DMS153 treated with DMSO at 0.1 percent for 48 hours (cell line): Measurements from ENCODE around the gene HSD17B10.
"Not testable (repeated sequence)": the region's sequence is repeated elsewhere in the genome, so short reads cannot be mapped to it uniquely, and the experiment has no call there.

ENCODE experiments used
- DNase-seq: peaks from one replicate; lab custom pipeline; 2025; ENCODE audit not compliant: unreplicated experiment; lab: John Stamatoyannopoulos, UW

The HSD17B10 gene

GRCh38 chrX:53433651-53434639 lies at the start of gene HSD17B10:
Gene HSD17B10, minus strand, starts transcription at chrX:53434370. Its CDS starts 25 bp downstream, at chrX:53434345.
- peak; percentile 48 for DNase-seq

DNA sequence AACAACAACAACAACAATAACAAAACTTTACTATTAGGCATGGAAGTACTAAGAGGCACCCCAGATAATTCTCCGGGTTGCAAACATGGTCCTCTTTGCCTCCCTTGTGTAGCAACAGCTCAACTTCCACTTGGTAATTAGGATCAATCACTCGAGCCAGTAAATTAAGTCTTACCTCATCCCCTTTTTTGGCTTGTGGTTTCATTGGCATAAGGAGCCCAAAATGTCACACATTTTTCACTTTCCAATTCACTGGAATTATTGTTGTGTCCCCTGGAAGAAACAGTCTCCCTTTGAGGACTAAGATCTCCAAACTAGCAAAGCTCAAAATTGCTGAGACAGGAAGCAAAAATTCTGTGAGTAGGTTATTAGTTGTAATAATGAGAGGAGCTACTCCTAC lies 49.2 kb upstream of the HSD17B10 start:
- no peak for DNase-seq

DNA sequence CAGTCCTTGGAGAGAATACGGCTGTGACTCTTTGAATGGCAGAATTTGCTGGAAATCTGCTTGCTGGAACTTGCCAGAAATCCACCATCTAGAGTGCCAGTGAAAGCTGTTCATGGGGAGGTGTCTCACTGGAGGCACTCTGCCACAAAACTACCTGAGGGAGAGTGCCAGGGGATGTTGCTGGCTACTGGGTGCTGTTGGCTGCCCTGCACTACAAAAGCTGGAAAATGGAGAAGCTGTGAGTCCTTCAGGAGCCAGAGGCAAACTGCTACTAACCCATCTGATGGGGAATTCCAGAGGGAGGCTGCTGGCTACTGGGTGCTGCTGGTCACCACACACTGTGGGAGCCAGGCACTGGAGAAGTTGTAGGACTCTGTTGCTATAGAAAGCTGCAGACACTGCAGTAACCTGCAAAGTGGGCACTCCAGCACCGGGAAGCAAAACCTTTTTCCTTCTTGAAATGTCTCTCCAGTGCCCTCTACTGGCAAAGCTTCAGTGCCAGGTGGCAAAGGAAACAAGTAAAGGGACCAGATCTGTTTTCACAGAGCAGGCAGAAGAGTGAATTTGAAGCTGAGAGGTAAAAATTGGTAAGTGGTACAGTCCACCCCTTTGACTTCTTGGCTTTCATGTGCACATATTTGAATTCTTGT lies 47.8 kb upstream of the HSD17B10 start:
- peak; percentile 0 for DNase-seq

GRCh38 chrX:53481093-53481492 lies 46.9 kb upstream of the HSD17B10 start:
- DNase-seq, result no peak

- no peak for DNase-seq
Observed at GRCh38 chrX:53479301-53479700, 45.1 kb upstream of the HSD17B10 start.

- DNase-seq, result no peak
Observed at GRCh38 chrX:53476371-53476770, 42.2 kb upstream of the HSD17B10 start.

GRCh38 chrX:53474707-53475106 lies 40.5 kb upstream of the HSD17B10 start:
- DNase-seq, result no peak

DNA sequence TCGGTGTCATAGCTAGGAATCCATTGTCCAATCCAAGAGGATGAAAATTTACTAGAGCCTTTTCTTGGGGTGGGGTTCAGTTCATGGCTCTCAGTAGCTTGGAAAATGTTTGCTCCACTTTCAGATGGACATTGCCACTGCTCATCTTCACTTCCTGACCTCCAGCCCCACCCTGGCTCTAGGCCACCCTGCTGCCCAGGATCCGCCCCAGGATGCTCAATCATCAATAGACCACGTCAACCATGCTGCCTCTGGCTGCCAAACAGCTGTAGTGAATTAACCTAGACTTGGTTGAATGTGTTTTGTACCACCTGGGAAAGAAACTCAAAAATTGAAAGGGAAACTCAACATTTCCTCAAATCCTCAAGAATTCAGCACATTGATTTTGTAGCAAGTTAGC lies 37.2 kb upstream of the HSD17B10 start:
- no peak for DNase-seq

DNA sequence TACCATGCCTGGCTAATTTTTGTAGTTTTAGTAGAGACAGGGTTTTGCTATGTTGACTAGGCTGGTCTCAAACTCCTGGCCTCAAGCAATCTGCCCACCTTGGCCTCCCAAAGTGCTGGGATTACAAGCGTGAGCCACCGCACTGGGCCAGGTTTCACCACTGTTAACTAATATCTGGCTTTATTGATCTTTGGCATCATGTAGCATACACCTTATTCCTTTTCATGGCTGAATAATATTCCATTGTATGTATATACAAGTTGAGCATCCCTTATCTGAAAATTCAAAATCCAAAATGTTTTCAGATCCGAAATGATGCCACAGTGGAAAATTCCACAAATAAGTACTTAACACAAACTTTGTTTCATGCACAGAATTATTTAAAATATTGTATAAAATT lies 34.5 kb upstream of the HSD17B10 start:
- not testable (repeated sequence) for DNase-seq

- no peak for DNase-seq
Observed at GRCh38 chrX:53458082-53458481, 23.9 kb upstream of the HSD17B10 start.

- no peak for DNase-seq
Observed at GRCh38 chrX:53456254-53456653, 22.1 kb upstream of the HSD17B10 start.

DNA sequence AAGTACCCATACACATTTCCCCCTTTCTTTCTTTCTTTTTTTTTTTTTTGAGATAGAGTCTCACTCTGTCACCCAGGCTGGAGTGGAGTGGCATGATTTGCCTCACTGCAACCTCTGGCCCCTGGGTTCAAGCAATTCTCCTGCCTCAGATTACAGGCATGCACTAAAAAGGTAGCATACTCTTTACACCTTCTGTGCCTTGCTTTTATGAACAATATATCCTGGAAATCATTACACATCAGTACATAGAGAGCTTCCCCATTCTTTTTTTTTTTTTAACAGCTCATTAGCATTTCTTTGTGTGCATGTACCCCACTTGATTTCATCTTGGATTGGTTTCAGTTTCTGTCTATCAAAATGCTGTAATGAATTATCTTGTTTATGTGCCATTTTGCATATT lies 18.6 kb upstream of the HSD17B10 start:
- no peak for DNase-seq

- DNase-seq, result no peak
Observed at GRCh38 chrX:53449632-53450031, 15.5 kb upstream of the HSD17B10 start.

DNA sequence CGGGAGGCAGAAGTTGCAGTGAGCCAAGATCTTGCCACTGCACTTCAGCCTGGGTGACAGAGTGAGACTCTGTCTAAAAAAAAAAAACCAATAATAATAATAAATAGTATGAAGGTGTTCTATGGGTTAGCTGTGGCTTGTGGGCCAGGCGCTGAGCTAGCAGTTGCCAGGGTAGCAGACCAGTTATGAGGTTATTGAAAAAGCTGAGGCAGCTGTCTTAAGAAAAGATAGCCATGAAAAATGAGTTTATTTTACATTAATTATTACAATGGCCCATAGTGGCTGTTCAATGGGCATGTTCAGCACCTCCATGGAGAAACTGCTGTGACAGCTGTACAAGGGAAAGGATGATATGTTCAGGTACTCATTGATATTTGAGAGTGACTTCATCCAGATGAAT lies 13.3 kb upstream of the HSD17B10 start:
- DNase-seq, result no peak

- no peak for DNase-seq
Observed at GRCh38 chrX:53445977-53446376, 11.8 kb upstream of the HSD17B10 start.

DNA sequence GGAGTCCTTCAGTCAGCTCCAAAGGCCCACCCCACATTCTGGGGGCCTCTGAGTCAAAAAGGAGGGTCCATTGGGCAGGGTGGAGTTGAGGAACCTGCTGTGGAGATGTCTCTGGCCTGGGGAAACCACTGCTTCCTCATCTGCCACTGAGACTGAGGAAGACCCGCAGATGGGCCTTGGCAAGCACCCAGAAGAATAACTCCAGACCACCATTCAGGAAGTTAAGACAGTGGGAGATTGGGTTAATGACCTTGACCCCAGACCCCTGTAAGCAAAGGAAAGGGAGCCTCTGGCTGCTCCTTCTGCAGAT lies 8.1 kb upstream of the HSD17B10 start:
- no peak for DNase-seq

- DNase-seq, result peak; percentile 64
Observed at GRCh38 chrX:53441531-53442321, 7.6 kb upstream of the HSD17B10 start.

GRCh38 chrX:53440621-53441517 lies 6.7 kb upstream of the HSD17B10 start:
- peak; percentile 64 for DNase-seq

- DNase-seq, result no peak
Observed at GRCh38 chrX:53440101-53440500, 5.9 kb upstream of the HSD17B10 start.

DNA sequence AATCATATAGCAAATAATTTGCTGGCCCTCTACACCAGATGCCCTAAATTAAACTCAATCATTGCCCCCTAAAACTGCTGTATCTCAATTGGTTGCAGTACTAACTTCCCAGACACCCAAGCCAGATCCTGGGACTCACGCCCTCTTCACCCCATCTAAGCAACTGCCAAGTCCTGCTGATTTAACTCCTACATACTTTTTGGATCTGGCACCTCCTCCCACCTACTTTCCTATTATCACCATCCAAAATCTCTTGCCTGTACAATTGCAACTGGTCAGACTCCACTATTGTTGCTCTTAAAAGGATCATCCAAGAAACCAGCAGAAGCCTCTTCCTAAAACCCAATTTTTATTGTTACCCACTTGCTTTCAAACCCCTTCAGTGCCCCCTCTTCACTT lies 4.7 kb upstream of the HSD17B10 start:
- no peak for DNase-seq
